ENCODE measurements around the gene PRKCA.

Gene PRKCA

GRCh38 chr17:66276328-66276937, 26.0 kb upstream of the PRKCA start:
- DNase-seq (ENCODE audit: low read depth), result peak; percentile 54
- no peak for TF ChIP-seq CTCF (IDR thresholded peaks at IDR 0.05; ENCODE audit: low read length, missing control alignments)
- H3K4me3 ChIP-seq (replicated peaks; ENCODE audit: low read depth, low read length), result no peak overlapping the region

- no peak for DNase-seq (ENCODE audit: low read depth)
- H3K4me3 ChIP-seq (replicated peaks; ENCODE audit: low read depth, low read length), result no peak overlapping the region
- no peak for TF ChIP-seq CTCF (IDR thresholded peaks at IDR 0.05; ENCODE audit: low read length, missing control alignments)
Observed at GRCh38 chr17:66277191-66277590, 25.2 kb upstream of the PRKCA start.

GRCh38 chr17:66281661-66282369, 20.6 kb upstream of the PRKCA start:
- TF ChIP-seq CTCF (IDR thresholded peaks at IDR 0.05; ENCODE audit: low read length, missing control alignments), result no peak
- no peak for DNase-seq (ENCODE audit: low read depth)
- H3K4me3 ChIP-seq (replicated peaks; ENCODE audit: low read depth, low read length), result no peak overlapping the region

DNA sequence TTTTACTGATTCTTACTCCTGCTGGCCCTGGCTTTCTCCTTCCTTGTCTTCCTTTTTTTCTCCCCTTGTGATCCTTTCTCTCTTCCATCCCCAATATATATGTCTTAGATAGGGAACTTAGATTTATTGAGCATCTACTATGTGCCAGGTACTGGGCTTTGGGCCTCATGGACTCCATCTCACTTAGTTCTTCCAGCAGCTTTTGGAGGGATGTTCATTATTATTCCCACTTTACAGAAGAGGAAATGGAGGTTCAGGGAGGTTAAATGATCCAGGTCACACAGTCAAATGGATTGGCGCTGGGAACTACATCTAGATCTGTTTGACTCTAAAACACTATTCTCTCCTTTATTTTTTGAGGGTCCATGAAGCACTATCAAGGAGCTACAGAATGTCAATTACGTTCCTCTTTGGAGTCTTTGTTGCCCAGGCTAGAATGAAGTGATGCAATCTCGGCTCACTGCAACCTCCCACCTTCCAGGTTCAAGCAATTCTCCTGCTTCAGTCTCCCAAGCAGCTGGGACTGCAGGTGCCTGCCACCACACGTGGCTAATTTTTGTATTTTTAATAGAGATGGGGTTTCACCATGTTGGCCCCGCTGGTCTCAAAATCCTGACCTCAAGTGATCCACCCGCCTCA, 19.0 kb upstream of the PRKCA start:
- no peak for TF ChIP-seq CTCF (IDR thresholded peaks at IDR 0.05; ENCODE audit: low read length, missing control alignments)
- DNase-seq (ENCODE audit: low read depth), result no peak
- no peak overlapping the region for H3K4me3 ChIP-seq (replicated peaks; ENCODE audit: low read depth, low read length)

DNA sequence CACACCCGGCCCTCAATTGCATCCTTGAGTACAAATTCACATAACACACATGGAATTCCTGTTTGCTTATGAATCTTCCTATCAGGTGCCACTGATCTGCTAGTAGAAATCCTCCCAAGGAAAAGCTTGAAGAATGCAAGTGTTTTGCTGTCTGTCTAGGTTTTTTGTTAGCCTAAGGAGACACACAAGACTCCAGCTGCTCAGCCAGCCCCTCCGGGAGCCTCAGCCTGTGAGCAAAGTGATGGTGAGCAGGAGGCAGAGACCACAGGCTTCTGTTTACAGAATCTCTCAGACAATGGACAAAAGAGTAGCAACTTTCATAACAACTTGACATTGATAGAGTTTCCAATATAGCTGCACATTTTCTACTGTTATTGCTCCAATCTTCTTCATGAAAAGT, 18.4 kb upstream of the PRKCA start:
- no peak for DNase-seq (ENCODE audit: low read depth)
- H3K4me3 ChIP-seq (replicated peaks; ENCODE audit: low read depth, low read length), result no peak overlapping the region
- TF ChIP-seq CTCF (IDR thresholded peaks at IDR 0.05; ENCODE audit: low read length, missing control alignments), result no peak

DNA sequence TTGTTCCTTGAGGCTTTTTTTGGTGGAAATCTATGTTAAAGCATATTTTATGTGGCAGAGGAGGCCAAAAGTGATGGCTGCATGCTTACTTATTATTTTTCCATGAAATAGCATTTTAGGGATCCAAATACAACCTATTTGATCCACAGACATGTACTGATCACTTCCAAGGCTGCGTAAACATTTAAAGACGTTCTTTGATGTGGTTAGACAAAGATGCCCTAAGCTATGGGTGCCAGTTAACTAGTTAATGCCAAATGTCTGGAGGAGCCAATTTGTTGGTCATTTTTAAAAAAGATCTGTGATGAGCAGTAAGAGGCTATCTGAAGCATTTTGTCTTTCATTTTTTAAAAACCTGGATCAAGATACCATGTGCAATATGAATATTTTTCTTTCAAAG, 17.3 kb upstream of the PRKCA start:
- no peak for DNase-seq (ENCODE audit: low read depth)
- TF ChIP-seq CTCF (IDR thresholded peaks at IDR 0.05; ENCODE audit: low read length, missing control alignments), result no peak
- H3K4me3 ChIP-seq (replicated peaks; ENCODE audit: low read depth, low read length), result no peak overlapping the region
